Stimulated activated CD4-positive, alpha-beta T cell treated with anti-CD3 and anti-CD28 coated beads, TNF-alpha, amount 100 ng/mL, for 48 hours (primary cell): ENCODE measurements around the gene CD8B.
"Not testable (repeated sequence)": the region's sequence is repeated elsewhere in the genome, so short reads cannot be mapped to it uniquely, and the experiment has no call there.

Source experiments
- DNase-seq, 3 donors: peaks; one replicate each; pipeline ENCODE4 v3.0.0-alpha.2; 2020; ENCODE audit warnings: low read depth in 3 of 3

The CD8B gene

GRCh38 chr2:86861628-86862379, at the start of gene CD8B:
Gene CD8B (minus strand): TSS chr2:86861886. CDS start chr2:86861865, 21 bp downstream.
- DNase-seq = not testable (repeated sequence)

- DNase-seq = not testable (repeated sequence)
Measured at GRCh38 chr2:86905868-86906267, 44.2 kb upstream of the CD8B start.

DNA sequence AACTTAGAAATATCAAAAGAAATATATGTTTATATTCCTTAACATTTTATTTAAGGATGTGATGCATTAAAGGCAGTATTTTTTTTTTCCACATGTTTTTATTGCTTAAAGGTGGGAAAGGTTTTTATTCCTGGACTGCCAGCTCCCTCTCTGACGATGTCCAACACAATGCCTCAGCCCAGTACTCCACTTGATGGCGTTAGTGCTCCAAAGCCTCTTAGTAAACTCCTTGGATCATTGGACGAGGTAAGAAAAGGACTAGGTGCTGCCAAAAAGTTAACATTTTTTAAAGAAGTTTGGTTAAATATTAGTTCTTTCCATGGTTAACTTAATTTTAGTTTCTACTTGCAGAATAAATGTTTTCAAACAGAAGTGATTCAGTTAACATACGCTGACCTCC, 39.0 kb upstream of the CD8B start:
- DNase-seq = not testable (repeated sequence)

DNA sequence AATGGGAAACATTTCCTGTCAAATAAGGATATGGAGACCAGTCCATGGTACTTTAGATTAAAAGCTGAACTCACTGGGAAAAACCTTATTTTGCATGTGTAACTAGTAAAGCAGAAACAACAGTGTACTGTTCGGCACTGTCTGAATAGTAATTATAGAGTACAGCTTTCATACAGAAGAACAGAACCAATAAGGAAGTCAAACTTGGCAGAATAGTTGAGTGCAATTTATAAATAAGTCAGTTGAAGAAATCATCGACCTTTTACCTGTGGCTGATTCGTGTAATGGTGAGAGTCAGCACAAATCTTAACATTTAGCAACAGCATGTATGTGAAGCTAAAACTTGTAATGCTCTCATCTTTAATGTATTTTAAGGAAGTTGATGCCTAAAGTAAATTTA, 24.3 kb upstream of the CD8B start:
- not testable (repeated sequence) for DNase-seq

- not testable (repeated sequence) for DNase-seq
Measured at GRCh38 chr2:86882865-86883264, 21.2 kb upstream of the CD8B start.

DNA sequence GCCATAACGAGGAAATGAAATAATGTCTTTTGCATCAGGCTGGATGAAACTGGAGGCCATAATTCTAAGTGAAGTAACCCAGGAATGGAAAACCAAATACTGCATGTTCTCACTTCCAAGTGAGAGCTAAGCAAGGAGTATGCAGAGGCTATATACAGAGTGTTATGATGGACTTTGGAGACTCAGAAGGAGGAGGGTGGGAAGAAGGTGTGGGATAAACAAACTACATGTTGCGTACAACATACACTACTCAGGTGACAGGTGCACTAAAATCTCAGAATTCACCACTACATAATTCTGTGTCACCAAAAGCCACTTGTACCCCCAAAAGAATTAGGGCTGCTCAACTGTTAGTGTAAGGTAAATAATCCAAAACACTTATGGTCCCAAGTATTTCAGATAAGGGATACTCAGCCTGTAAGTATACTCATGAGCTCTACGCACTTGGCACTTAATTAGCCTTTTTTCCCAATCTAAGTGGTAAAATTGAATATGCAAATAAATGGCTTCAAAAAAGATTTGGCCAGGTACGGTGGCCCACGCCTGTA, 20.5 kb upstream of the CD8B start:
- DNase-seq = not testable (repeated sequence)

- not testable (repeated sequence) for DNase-seq
Measured at GRCh38 chr2:86878986-86879385, 17.3 kb upstream of the CD8B start.

- not testable (repeated sequence) for DNase-seq
Measured at GRCh38 chr2:86870941-86871340, 9.3 kb upstream of the CD8B start.

- DNase-seq = not testable (repeated sequence)
Measured at GRCh38 chr2:86868895-86869468, 7.3 kb upstream of the CD8B start.

DNA sequence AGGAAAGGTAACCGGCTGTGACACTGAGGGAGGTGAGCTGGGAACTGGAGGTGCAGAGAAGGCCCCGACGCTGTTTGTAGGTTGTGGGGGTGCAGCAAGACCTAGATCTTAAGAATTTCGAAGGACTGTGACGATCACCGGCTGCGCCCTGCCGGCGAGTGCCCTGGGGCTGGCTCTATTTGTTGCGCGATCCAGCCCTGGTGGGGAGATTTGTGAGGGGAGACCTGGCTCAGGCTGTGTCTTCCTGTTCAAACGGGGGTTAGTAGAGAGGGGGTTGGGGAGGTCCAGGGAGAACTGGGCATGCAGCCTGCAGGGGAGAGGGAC, 656 bp upstream of the CD8B start:
- DNase-seq = not testable (repeated sequence)

DNA sequence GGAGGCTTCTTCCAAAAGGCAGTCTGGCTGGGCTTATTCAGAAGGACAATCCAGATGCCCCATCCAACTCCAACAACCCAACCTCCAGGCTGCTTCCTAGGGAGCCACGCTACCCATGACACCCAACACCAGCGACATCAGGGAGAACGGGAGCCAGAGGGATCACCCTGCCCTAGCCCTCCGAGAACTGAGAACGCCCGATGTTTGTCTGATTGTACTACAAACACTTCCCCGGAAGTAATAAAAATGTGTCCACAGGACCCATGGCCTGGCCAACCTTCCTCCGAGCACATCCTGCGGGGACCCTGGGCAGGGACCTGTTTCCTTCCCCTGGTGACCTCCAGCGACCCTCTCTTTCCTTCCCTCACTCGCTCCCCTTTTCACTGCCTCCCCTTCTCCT, 511 bp downstream of the CD8B start:
- DNase-seq = not testable (repeated sequence)

GRCh38 chr2:86860573-86860972, 1.1 kb downstream of the CD8B start:
- DNase-seq = not testable (repeated sequence)

- DNase-seq = not testable (repeated sequence)
Measured at GRCh38 chr2:86857688-86858087, 4.0 kb downstream of the CD8B start.

DNA sequence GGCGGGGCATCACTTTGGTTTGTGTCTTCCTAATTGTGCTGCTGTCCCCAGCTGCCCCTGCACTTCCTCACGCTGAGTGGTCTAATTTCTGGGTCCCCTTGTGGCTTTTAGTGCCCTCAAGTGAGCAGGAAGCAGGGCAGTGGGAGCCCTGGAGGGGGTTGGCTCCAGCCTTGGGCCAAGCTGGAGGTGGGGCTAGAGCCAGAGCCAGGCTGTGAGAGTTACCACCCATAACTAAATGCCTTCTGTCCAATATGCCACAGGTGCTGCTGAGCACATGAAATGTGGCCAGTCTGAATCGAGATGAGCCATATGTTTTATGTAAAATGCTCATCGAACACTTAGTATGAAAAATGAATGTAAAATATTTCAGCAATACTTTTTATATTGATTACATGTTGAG, 5.2 kb downstream of the CD8B start:
- not testable (repeated sequence) for DNase-seq

DNA sequence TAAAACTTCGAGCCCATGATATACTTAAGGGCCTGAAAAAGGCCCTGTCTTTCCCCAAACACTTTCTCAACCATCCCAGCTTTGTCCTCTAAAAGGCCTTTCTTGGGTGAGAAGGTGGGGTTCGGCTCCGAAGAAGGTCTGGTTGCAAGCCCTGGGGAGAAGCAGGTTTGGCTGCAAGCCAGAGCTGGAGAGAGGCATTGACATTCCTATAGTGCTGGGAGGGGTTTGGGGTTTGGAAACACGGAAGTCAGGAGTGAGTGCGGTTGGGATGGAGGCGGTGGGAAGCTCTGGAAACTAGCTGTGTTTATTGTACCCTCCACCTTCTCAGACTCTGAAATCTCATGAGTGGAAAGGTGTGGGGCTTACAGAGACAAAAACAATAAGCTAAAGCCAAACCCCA, 5.7 kb downstream of the CD8B start:
- not testable (repeated sequence) for DNase-seq

- DNase-seq = not testable (repeated sequence)
Measured at GRCh38 chr2:86851581-86851980, 10.1 kb downstream of the CD8B start.

DNA sequence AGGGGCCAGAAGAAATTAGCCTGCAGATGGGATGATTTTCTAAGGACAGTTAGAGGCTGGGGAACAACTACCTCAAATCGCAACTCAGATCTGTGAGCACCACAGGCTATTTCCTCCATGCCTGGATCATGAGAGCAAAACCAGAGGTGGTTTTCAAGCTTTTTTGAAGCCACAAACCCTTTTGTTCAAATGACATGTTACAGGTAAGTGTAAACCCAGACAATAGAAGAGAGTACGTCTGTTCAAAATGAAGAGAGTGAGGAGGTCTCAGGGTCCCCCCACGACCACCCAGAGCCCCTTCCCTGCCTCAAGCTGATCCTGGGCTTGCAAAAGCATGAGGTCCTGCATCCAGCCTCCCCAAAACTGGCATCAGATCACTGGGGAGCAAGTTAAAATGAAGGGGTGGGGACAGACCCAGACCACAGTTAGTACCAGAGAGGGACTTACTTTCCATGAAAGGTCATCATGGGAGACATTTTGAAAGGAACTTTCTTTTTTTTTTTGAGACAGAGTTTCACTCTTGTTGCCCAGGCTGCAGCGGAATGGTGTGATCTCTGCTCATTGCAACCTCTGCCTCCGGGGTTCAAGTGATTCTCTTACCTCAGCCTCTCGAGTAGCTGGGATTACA, 19.0 kb downstream of the CD8B start:
- DNase-seq = not testable (repeated sequence)

DNA sequence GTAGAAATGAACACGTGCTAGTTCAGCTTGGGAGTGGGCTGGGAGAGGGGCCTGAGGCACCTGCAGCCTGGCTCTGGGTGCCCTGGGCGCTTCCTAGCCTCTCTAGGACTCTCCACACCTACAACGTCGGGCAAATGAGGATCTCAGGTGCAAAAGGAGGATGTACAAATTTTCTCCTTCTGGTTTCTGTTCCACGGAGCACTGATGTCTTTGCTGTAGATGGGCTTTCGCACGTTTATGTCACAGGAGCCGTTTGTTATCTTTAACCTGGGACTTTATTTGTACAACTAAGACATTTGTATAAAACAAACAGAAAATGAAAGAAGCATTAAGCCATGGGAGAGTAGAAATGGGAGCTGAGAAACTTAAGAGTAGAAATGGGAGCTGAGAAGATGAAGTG, 20.4 kb downstream of the CD8B start:
- DNase-seq = not testable (repeated sequence)

- not testable (repeated sequence) for DNase-seq
Measured at GRCh38 chr2:86839871-86840548, 21.7 kb downstream of the CD8B start.

- DNase-seq = not testable (repeated sequence)
Measured at GRCh38 chr2:86839455-86839854, 22.2 kb downstream of the CD8B start.

DNA sequence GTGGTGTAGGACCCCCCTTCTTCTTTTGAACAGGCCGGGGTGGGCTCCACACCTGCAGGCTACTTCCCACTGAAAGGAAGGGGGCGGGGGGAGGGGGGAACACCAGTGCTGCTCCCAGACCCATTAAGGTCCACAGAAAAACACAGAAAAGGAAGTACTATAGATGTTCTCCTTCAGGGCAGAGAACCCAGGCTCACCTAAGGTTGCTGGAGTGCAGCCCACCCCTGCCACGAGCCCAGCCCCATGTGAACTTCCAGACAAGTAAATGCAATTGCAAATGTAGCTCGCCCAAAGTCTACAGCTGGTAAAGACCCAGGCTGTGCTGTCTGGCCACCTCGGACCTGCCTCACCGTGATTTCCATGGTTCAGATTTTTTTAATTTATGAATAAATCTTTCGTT, 24.0 kb downstream of the CD8B start:
- DNase-seq = not testable (repeated sequence)
